Ishikawa (cell line): ENCODE measurements around the gene LEMD1.

Experiments
- CEBPB ChIP-seq: IDR thresholded peaks from 2 replicates; pipeline ENCODE4 v1.6.1; 2012
- CREB1 ChIP-seq: IDR thresholded peaks from 2 replicates; pipeline ENCODE4 v1.6.1; 2012; ENCODE audit warnings: low read depth
- EGR1 ChIP-seq: IDR thresholded peaks from 2 replicates; pipeline ENCODE4 v1.6.1; 2012
- EP300 ChIP-seq: IDR thresholded peaks from 2 replicates; pipeline ENCODE4 v1.6.1; 2012; ENCODE audit warnings: borderline replicate concordance
- FOXM1 ChIP-seq: IDR thresholded peaks from 2 replicates; pipeline ENCODE4 v1.6.1; 2012; ENCODE audit warnings: low read depth, borderline replicate concordance
- NFIC ChIP-seq: IDR thresholded peaks from 2 replicates; pipeline ENCODE4 v1.6.1; 2012
- RAD21 ChIP-seq: IDR thresholded peaks from 2 replicates; pipeline ENCODE4 v1.6.1; 2012; ENCODE audit warnings: low read depth
- REST ChIP-seq: IDR thresholded peaks from 2 replicates; pipeline ENCODE4 v1.6.1; 2012; ENCODE audit warnings: low read depth, mild to moderate bottlenecking
- TAF1 ChIP-seq: IDR thresholded peaks from 2 replicates; pipeline ENCODE4 v1.6.1; 2012; ENCODE audit warnings: low read depth, mild to moderate bottlenecking
- TCF12 ChIP-seq: IDR thresholded peaks from 2 replicates; pipeline ENCODE4 v1.6.1; 2012; ENCODE audit warnings: low read depth
- TEAD4 ChIP-seq: IDR thresholded peaks from 2 replicates; pipeline ENCODE4 v1.6.1; 2012
- YY1 ChIP-seq: IDR thresholded peaks from 2 replicates; pipeline ENCODE4 v1.6.1; 2012; ENCODE audit warnings: low read depth
- ZBTB7A ChIP-seq: IDR thresholded peaks from 2 replicates; pipeline ENCODE4 v1.6.1; 2012; ENCODE audit warnings: low read depth
- TF ChIP-seq, protein P1 (sequence below): IDR thresholded peaks from 2 replicates; pipeline ENCODE4 v1.6.1; 2012
- TF ChIP-seq, protein P2 (sequence below): IDR thresholded peaks from 2 replicates; pipeline ENCODE4 v1.6.1; 2012

The LEMD1 gene

GRCh38 chr1:205437570-205437969, 15.7 kb upstream of the LEMD1 start:
- TF ChIP-seq TAF1 = no peak
- TF ChIP-seq FOXM1 = no peak
- no peak for TF ChIP-seq CEBPB

- no peak for TF ChIP-seq YY1
- TF ChIP-seq REST = no peak
- no peak for TF ChIP-seq TCF12
- no peak for TF ChIP-seq RAD21
- TF ChIP-seq, protein P1, sequence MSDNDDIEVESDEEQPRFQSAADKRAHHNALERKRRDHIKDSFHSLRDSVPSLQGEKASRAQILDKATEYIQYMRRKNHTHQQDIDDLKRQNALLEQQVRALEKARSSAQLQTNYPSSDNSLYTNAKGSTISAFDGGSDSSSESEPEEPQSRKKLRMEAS = no peak
Observed at GRCh38 chr1:205436776-205437410, 15.0 kb upstream of the LEMD1 start.

GRCh38 chr1:205435578-205436573, 14.0 kb upstream of the LEMD1 start:
- TF ChIP-seq CREB1 (no peak), EGR1 (no peak), YY1 (no peak), TCF12 (no peak), CEBPB (no peak), TAF1 (no peak), ZBTB7A (no peak), REST (no peak), RAD21 (no peak), FOXM1 (no peak), EP300 (no peak), NFIC (no peak), TEAD4 (no peak)
- TF ChIP-seq, protein P2, sequence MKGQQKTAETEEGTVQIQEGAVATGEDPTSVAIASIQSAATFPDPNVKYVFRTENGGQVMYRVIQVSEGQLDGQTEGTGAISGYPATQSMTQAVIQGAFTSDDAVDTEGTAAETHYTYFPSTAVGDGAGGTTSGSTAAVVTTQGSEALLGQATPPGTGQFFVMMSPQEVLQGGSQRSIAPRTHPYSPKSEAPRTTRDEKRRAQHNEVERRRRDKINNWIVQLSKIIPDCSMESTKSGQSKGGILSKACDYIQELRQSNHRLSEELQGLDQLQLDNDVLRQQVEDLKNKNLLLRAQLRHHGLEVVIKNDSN = no peak
- TF ChIP-seq, protein P1 = no peak

- no peak for TF ChIP-seq CEBPB
- TF ChIP-seq ZBTB7A = no peak
- TF ChIP-seq EP300 = no peak
- no peak for TF ChIP-seq NFIC
- TF ChIP-seq REST = no peak
- no peak for TF ChIP-seq EGR1
Observed at GRCh38 chr1:205434738-205435137, 12.9 kb upstream of the LEMD1 start.

- TF ChIP-seq YY1 = no peak
- no peak for TF ChIP-seq TEAD4
- TF ChIP-seq, protein P2 = no peak
- no peak for TF ChIP-seq RAD21
- no peak for TF ChIP-seq TCF12
- no peak for TF ChIP-seq CREB1
- TF ChIP-seq EGR1 = no peak
- no peak for TF ChIP-seq TAF1
- TF ChIP-seq REST = no peak
- TF ChIP-seq FOXM1 = no peak
- TF ChIP-seq CEBPB = no peak
- TF ChIP-seq, protein P1 = no peak
Observed at GRCh38 chr1:205432116-205432515, 10.3 kb upstream of the LEMD1 start.
